GM15510 (cell line): Measurements from ENCODE around the gene ZNF507.
A peak's percentile ranks its signal among the peaks of the same experiment; 100 is the strongest.

ENCODE experiments used
- POLR2A ChIP-seq: IDR thresholded peaks from 3 replicates; pipeline ENCODE4 v1.6.1; 2011; ENCODE audit warnings: borderline replicate concordance; ENCODE audit not compliant: insufficient read length; ENCODE audit errors: extremely low read depth

ZNF507 gene

GRCh38 chr19:32373585-32374295 lies 28.3 kb downstream of the ZNF507 start:
- no peak for TF ChIP-seq POLR2A

- no peak for TF ChIP-seq POLR2A
These were observed 34.9 kb downstream of the ZNF507 start for GRCh38 chr19:32380269-32380668.

- no peak for TF ChIP-seq POLR2A
These were observed 42.4 kb downstream of the ZNF507 start for GRCh38 chr19:32387701-32388392.

GRCh38 chr19:32388393-32388855 lies 43.0 kb downstream of the ZNF507 start:
- no peak for TF ChIP-seq POLR2A

- TF ChIP-seq POLR2A, result no peak
These were observed 47.5 kb downstream of the ZNF507 start for GRCh38 chr19:32392901-32393300.

- no peak for TF ChIP-seq POLR2A
These were observed 50.7 kb downstream of the ZNF507 start for GRCh38 chr19:32396046-32396652.

- TF ChIP-seq POLR2A, result no peak
These were observed 52.3 kb downstream of the ZNF507 start for GRCh38 chr19:32397671-32398101.

- TF ChIP-seq POLR2A, result no peak
These were observed 56.6 kb downstream of the ZNF507 start for GRCh38 chr19:32401992-32402391.

- TF ChIP-seq POLR2A, result no peak
These were observed 58.0 kb downstream of the ZNF507 start for GRCh38 chr19:32403291-32403995.

GRCh38 chr19:32404213-32404932 lies 59.0 kb downstream of the ZNF507 start:
- no peak for TF ChIP-seq POLR2A

- TF ChIP-seq POLR2A, result no peak
These were observed 59.6 kb downstream of the ZNF507 start for GRCh38 chr19:32404933-32405430.

GRCh38 chr19:32405431-32406160 lies 60.2 kb downstream of the ZNF507 start, which contains the start of gene DPY19L3:
TSS of gene DPY19L3 (plus strand) at chr19:32405770. CDS start at chr19:32408254, 2,484 bp downstream.
- TF ChIP-seq POLR2A, result peak; percentile 98
